Endothelial cell (in vitro differentiated cells): ENCODE data around the gene BCL7A. TPM values are rescaled to one million over a fixed set of nuclear protein-coding genes. Genes with fewer than 3 reads are reported as not detected.
A peak's percentile ranks its signal among the peaks of the same experiment; 100 is the strongest.

Experiments used
- DNase-seq: peaks from one replicate; pipeline ENCODE4 v3.0.0; 2021; ENCODE audit warnings: low spot score
- H3K27ac Mint-ChIP-seq: one replicate; pipeline ENCODE4 v1.8.0; 2021; ENCODE audit warnings: mixed read lengths, inconsistent platforms; ENCODE audit not compliant: unreplicated experiment
- H3K27me3 Mint-ChIP-seq: one replicate; pipeline ENCODE4 v1.8.0; 2021; ENCODE audit warnings: mild to moderate bottlenecking, moderate library complexity, mixed read lengths, inconsistent platforms; ENCODE audit not compliant: unreplicated experiment
- H3K36me3 Mint-ChIP-seq: one replicate; pipeline ENCODE4 v1.8.0; 2021; ENCODE audit warnings: mild to moderate bottlenecking, low read depth, mixed read lengths, inconsistent platforms; ENCODE audit not compliant: unreplicated experiment
- H3K4me1 Mint-ChIP-seq: one replicate; pipeline ENCODE4 v1.8.0; 2021; ENCODE audit warnings: mild to moderate bottlenecking, mixed read lengths, inconsistent platforms; ENCODE audit not compliant: unreplicated experiment
- H3K4me3 Mint-ChIP-seq: one replicate; pipeline ENCODE4 v1.8.0; 2021; ENCODE audit warnings: mild to moderate bottlenecking, mixed read lengths, inconsistent platforms; ENCODE audit not compliant: unreplicated experiment
- H3K9me3 Mint-ChIP-seq: one replicate; pipeline ENCODE4 v1.8.0; 2021; ENCODE audit warnings: mixed read lengths, inconsistent platforms; ENCODE audit not compliant: unreplicated experiment
- CTCF ChIP-seq: fragments of 200-600 bp; sonication (generic); IDR thresholded peaks from one replicate; pipeline ENCODE4 v1.5.0; 2021; ENCODE audit warnings: antibody characterized with exemption; ENCODE audit not compliant: unreplicated experiment
- total RNA-seq: library from RNA; stranded (reverse); fragmentation: NEBNext Ultra II Directional; extraction: Animal tissue kit (Norgen Biotek cat#: 25700); gene quantifications from one replicate; pipeline ENCODE4 v1.2.1, GENCODE V29; 2021; ENCODE audit not compliant: unreplicated experiment

The BCL7A gene
- total RNA-seq, 1 donor from 2014 or later, result 6.2 TPM

DNA sequence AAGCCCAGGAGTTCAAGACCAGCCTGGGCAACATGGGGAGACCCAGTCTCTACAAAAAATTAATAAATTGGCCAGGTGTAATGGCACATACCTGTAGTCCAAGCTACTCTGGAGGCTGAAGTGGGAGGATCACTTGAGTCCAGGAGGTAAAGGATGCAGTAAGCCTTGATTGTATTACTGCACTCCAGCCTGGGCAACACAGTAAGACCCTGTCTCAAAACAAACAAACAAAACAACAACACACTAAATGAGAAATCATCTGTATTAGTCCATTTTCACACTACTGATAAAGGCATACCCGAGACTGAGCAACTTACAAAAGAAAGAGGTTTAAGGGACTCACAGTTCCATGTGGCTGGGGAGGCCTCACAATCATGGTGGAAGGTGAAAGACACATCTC is 52.1 kb downstream of the BCL7A start:
- Mint-ChIP-seq H3K4me1 (no peaks in the 10 kb centered on the region), H3K9me3 (no peaks in the 10 kb centered on the region), H3K36me3 (no peaks in the 10 kb centered on the region), H3K27ac (no peak overlapping the region), H3K27me3 (no peaks in the 10 kb centered on the region), H3K4me3 (no peak overlapping the region)
- no peak for DNase-seq
- TF ChIP-seq CTCF, result no peak

GRCh38 chr12:122076743-122077495 is 55.2 kb downstream of the BCL7A start:
- H3K36me3 Mint-ChIP-seq, result no peaks in the 10 kb centered on the region
- H3K4me3 Mint-ChIP-seq, result no peak overlapping the region
- TF ChIP-seq CTCF, result no peak
- H3K27ac Mint-ChIP-seq, result peak overlapping the region; percentile 13
- no peak for DNase-seq
- peaks cover 7% of the 10 kb centered on the region for H3K27me3 Mint-ChIP-seq
- no peaks in the 10 kb centered on the region for H3K9me3 Mint-ChIP-seq
- H3K4me1 Mint-ChIP-seq, result peaks cover 23% of the 10 kb centered on the region

DNA sequence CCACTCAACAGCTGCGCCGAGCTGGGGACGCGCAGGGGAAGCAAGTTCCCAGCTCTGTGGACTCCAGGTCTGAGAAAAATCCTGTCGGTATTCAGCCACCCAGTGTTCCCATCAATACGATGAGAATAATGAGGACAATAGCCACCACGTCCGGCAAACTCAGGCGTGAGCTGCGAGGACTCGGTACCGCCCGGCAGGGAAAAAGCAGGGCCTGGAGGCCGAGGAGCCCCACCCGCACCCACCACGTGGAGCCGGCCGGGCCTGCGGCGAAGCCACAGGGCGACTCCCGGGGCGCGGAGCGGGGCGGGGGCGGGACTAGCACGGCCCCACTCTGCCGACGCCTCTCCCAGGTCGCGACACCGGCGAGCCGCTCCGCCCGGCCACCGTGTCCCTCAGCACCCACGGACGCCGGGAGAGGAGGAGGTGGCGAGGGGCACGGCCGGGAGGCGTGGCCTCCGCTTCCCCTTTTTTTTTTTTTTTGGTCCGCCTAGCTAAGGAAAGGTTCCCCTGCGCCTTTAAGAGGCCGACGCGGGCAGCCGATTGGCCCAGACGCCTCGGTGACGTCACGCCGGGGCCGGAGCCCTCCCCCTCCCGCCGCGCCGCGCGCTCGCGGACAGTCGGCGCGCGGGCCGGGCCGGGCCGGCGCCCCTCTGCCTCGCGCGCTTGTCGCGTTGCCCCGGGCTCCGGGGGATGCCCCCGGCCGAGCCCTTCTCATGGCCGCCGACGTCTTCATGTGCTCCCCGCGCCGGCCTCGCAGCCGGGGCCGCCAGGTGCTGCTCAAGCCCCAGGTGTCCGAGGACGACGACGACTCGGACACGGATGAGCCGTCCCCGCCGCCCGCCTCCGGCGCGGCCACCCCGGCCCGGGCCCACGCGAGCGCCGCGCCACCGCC is 56.7 kb downstream of the BCL7A start, which contains the start of gene MLXIP:
Gene MLXIP, plus strand, starts transcription at position 616 of the 892 bp plus-strand sequence. Its CDS starts 98 bp downstream, at position 714.
- peaks cover 36% of the 10 kb centered on the region for H3K4me1 Mint-ChIP-seq
- H3K27ac Mint-ChIP-seq, result peak within 1 kb of the TSS; percentile 89
- no peak for TF ChIP-seq CTCF
- H3K9me3 Mint-ChIP-seq, result no peaks in the 10 kb centered on the region
- DNase-seq, result peak; percentile 90
- H3K36me3 Mint-ChIP-seq, result no peaks in the 10 kb centered on the region
- H3K4me3 Mint-ChIP-seq, result peak within 1 kb of the TSS; percentile 94
- H3K27me3 Mint-ChIP-seq, result peaks cover 9% of the 10 kb centered on the region

DNA sequence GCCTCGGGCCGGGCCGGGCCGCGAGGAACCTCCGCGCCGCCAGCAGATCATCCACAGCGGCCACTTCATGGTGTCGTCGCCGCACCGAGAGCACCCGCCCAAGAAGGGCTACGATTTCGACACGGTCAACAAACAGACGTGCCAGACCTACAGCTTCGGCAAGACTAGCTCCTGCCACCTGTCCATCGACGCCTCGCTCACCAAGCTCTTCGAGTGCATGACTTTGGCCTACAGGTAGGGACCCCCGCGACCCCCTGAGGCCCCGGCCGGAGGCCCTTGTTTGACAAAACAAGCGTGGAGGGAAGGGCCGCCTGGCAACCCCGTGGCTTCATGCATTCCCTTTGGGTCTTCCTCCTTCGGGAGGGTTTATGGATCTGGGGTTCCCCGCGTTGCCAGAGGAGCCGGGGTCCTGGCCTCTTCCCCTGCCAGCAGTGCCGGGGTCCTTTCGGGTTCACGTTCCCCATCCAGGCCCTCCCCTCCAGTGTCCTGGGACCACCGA is 57.4 kb downstream of the BCL7A start:
- TF ChIP-seq CTCF, result no peak
- no peaks in the 10 kb centered on the region for H3K9me3 Mint-ChIP-seq
- H3K4me3 Mint-ChIP-seq, result peak overlapping the region; percentile 94
- DNase-seq, result peak; percentile 26
- peaks cover 7% of the 10 kb centered on the region for H3K36me3 Mint-ChIP-seq
- H3K27ac Mint-ChIP-seq, result no peak overlapping the region
- H3K27me3 Mint-ChIP-seq, result peaks cover 9% of the 10 kb centered on the region
- H3K4me1 Mint-ChIP-seq, result peaks cover 42% of the 10 kb centered on the region
